Mammary epithelial cell (primary cell): ENCODE results near the gene SCUBE3.

ENCODE experiments used
- CTCF ChIP-seq, 2 donors: IDR thresholded peaks in 1 of 2; conservative IDR thresholded peaks in 1 of 2; 2 replicates each; pipeline ENCODE4 v1.5.1; 2011 to 2012; ENCODE audit warnings: inconsistent platforms in 2 of 2, low read length in 2 of 2, mild to moderate bottlenecking in 2 of 2, control low read depth in 1 of 2, low read depth in 1 of 2; ENCODE audit not compliant: insufficient read depth in 1 of 2; ENCODE audit errors: extremely low read depth in 1 of 2
- EZH2 ChIP-seq: IDR thresholded peaks from 2 replicates; pipeline ENCODE4 v1.6.1; 2012; ENCODE audit warnings: low read length, inconsistent platforms, borderline replicate concordance

GRCh38 chr6:35173427-35174087 lies 40.2 kb upstream of the SCUBE3 start:
- no peak for TF ChIP-seq CTCF (conservative IDR thresholded peaks at IDR 0.05 in 1 of 2, IDR thresholded peaks at IDR 0.05 in 1 of 2; ENCODE audit: extremely low read depth in 1 of 2, insufficient read depth in 1 of 2, low read depth in 1 of 2, low read length in 2 of 2)
- no peak for TF ChIP-seq EZH2
